HG03520 (cell line): ENCODE data around the gene ULK1.
A peak's percentile ranks its signal among the peaks of the same experiment; 100 is the strongest.
"Not testable (repeated sequence)": the region's sequence is repeated elsewhere in the genome, so short reads cannot be mapped to it uniquely, and the experiment has no call there.

Experiments
- ATAC-seq: cut with Tn5 transposase; IDR thresholded peaks from one replicate; pipeline ENCODE4 v1.9.1; 2021; ENCODE audit warnings: mild to moderate bottlenecking, moderate library complexity; ENCODE audit not compliant: unreplicated experiment

The ULK1 gene

DNA sequence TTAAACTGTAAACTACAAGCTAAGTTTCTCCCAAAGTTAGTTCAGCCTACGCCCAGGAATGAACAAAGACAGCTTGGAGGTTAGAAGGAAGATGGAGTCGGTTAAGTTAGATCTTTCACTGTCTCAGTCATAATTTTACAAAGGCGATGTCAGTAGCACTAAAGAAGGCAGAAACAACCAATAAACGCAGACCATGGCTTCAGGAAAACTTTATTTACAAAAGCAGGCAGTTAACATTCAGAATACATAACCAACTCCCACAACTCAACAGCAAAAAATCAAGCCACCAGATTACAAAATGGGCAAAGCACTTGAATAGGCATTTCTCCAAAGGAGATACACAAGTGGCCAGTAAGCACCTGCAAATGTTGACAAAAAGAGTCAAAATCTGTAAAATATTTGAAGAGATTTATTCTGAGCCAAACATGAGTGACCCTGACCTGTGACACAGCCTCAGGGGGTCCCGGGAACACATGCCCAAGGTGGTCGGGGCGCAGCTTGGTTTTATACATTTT lies 8.8 kb upstream of the ULK1 start:
- ATAC-seq, result no peak

DNA sequence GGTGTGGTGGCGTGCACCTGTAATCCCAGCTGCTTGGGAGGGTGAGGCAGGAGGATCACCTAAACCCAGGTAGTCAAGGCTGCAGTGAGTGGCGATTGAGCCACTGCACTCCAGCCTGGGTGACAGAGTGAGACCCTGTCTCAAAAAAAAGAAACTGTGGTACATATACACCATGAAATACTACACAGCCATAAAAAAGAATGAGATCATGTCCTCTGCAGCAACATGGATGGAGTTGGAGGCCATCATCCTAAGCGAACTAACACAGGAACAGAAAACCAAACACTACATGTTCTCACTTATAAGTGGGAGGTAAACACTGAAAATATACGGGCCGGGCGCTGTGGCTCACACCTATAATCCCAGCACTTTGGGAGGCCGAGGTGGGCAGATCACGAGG lies 2.7 kb upstream of the ULK1 start:
- not testable (repeated sequence) for ATAC-seq

DNA sequence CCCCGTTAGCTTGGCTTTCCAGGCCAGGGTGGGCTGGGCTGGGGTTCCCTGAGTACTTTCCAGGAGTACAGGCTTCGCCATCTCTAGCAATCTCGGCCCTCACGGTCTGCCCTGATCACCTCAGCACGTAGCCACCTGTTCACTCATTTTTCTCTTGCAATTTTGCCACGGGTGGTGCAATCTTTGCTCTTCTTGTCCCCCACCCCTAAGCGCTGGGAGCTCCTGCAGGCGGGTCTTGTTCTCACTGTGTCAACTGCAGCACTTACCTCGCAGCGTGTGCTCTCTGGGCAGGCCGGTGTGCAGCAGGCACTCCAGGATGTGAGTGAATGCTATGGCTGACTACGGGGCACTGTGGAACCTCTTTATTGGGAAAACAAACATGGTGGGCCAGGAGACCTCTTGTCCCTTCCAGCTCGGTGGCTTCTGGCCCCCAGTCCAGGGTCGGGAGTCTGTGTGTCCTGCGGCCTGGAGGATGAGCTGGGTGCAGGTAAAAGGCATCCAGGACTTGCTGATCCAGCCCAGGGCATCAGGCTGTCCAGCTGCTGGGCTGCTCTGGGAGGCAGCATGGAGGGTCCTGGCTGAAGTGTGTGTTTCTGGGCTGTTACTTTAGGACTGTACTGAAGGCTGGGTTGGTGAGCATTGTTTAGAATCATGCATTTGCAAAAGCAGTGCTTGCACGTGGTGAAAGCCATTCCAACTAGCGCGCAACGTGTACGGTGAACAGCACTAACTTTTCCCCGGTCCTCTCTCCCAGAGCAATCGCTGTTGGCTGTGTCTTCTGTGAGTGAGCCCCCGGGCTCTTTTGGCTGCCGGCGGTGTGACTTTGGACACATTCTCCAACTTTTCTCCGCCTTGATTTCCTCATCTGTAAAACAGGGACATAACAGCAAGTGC lies 1.5 kb upstream of the ULK1 start:
- no peak for ATAC-seq

DNA sequence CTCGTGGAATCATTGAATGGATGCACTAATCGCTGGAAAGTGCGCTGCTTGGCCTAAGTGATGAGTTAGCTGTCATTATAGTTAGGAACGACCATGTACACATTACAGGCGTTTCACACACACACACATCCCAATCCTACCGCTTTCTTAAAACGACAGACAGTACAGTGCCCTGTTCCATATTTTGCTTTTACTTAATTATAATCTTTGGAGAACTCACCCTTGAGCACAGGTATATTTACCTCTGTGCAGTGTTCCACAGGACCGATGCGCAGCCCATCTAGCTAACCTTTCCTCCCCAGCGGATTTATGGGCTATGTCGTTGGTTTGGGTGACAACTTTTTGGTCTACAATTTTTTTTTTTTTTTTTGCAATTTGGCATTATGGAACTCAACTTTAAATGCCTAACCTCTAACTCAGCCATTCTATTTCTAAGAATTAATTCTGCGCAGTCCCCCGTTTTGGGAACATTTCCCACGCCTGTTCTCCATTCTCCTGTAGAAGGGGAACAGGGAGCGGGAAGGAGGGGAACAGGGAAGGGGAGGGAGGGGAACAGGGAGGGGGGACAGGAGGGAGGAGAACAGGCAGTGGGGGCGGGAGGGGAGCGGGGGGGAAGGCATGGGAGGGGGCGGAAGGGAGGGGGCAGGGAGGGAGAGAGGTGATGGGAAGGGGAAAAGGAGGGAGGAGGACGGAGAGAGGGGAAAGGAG lies 663 bp upstream of the ULK1 start:
- ATAC-seq, result no peak

DNA sequence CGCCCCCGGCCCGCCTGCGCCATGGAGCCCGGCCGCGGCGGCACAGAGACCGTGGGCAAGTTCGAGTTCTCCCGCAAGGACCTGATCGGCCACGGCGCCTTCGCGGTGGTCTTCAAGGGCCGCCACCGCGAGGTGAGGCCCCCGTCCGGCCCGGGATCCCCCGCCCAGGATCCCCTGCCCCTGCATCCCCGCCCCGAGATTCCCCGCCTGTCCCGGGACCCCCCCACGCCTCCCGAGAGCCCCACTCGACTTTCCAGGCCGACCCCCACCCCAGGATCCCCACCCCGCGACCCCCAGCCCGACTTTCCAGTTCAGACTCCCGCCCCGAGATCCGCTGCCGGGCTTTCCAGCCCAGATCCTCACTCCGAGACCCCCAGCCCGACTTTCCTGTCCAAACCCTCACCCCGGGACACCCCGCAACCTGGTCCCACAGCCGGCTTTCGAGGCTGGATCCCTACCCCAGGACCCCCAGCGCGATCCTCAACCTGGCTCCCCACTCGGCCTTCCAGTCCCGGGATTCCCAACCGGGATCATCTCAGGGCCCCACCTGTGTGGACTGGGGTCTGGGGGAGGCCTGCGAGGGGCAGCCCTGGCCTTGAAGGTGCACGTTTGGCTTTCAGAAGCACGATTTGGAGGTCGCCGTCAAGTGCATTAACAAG lies 688 bp downstream of the ULK1 start:
- no peak for ATAC-seq

DNA sequence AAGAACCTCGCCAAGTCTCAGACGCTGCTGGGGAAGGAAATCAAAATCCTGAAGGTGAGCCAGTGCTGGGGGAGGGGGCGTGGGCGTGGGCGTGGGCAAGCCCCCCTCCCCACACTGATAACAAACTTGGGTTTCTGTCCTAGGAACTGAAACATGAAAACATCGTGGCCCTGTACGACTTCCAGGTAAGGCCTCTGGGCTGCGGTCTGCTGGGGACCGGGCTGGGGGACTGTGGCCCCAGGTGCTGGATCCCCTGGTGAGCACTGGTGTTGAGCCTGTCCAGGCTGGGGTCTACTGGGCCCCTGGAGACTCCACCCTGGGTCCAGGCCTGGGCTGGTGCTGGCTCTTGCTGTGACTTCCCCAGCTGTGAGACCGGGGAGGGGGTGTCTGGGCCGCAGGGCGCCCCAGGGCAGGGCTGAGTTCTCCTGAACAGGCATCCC lies 1.2 kb downstream of the ULK1 start:
- peak; percentile 18 for ATAC-seq

DNA sequence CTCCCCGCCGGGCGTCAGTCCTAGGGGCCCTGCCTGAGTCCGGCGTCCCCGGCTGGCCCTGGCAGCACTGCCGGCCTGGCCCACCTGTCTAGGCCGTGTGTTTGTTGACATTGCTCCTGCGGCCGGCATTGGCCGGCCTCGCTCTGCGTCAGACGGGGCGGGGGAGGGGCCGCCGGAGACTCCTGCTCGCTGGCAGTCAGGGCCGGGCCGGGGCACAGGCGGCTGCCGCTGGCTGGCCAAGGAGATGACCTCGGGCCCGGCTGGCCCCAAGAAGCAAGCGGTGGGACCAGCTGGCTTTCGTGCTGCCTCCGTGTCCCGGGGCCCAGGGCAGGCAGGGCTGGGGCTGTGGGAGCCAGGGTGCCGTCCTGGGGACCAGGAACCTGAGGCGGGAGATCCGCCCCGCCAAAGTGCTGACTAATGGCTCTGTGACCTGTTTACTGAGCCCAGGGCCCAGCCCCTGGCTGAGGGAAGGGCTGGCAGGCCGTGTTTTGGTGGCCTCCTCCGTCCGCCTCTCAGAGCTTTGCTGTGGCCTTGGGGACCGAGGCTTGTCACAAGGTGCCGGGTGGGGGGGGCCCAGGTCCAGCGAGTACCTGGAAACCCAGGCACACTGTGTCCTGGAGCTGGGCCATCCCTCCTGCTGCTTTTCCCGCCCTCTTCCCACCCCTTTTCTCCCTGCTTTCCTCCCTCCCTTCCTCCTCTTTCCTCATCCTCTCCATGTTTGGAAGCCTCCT lies 1.8 kb downstream of the ULK1 start:
- ATAC-seq, result peak; percentile 53

DNA sequence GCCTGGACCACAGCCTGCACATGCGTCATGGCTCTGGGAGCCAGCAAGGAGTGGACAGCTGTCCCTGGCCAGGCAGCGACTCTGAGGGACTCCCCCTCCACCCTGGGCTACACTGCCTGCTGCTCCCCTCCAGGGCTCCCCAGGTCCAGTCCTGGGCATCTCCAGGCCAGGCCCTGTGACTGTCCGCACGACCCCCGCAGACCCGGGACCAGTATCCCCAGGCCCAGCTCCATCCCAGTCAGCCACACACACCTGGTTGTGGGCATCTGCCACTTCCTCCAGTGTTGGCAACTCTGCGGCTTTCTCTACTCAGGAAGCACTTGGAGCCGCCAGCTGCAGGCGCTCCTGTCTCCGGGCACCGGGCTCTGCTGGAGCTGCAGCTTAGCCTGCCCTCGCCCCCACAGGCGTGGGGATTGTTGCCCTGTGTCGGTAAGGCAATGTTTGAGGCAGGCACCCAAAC lies 2.4 kb downstream of the ULK1 start:
- no peak for ATAC-seq

DNA sequence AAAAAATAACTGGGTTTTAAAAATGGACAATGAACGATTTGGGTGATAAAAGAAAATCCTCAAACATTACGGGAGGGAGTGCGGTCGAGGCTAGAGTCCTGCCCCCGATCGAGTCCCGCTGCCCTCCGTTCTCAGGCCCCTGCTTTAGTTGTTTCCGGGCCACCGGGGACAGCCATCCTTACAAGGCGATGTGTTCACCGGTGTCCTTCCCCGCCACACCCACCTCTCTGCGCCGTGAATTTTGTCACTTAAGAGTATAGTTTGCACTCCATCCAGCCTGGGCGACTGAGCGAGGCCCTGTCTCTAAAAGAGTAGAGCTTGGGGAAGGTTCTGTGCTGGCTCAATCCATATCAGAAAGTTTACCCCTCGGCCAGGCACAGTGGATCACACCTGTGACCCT lies 2.9 kb downstream of the ULK1 start:
- no peak for ATAC-seq

DNA sequence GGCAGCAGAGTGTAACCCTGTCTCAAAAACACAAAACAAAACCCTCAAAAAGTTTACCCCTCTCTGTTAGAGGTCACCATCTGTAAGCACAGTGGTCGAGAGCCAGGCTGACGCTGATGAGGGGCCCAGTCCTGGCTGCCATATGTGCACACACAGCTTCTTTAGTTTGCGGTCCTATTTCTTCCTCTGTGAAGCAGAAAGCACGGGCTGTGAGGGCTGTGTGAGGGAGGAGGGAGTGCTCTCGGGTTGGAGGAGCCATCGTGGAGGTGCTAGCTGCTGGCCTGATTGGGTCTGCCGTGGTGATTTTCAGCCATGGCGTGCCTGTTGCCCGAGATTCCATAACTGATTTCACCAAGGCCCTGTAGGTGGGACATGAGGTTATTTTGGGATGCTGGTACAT lies 3.5 kb downstream of the ULK1 start:
- no peak for ATAC-seq

DNA sequence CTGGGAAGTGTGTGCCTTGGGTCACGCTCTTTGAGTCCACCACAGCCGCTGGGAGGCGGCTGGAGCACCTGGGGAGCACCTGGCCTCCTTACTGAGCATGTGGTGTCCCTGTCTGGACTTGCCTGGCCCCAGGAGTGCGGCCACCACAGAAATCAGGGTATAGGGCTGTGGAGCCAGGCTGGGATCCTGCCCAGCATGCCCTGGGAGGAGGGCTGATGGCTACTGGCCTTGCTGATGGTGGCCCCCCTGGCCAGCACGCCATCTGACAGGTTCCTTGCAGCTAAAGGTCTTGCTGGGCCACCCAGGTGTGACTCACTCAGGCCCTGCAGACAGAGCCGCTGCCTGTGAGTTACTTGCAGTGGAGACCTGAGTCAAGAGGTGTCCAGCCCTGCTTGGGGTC lies 6.0 kb downstream of the ULK1 start:
- ATAC-seq, result no peak

DNA sequence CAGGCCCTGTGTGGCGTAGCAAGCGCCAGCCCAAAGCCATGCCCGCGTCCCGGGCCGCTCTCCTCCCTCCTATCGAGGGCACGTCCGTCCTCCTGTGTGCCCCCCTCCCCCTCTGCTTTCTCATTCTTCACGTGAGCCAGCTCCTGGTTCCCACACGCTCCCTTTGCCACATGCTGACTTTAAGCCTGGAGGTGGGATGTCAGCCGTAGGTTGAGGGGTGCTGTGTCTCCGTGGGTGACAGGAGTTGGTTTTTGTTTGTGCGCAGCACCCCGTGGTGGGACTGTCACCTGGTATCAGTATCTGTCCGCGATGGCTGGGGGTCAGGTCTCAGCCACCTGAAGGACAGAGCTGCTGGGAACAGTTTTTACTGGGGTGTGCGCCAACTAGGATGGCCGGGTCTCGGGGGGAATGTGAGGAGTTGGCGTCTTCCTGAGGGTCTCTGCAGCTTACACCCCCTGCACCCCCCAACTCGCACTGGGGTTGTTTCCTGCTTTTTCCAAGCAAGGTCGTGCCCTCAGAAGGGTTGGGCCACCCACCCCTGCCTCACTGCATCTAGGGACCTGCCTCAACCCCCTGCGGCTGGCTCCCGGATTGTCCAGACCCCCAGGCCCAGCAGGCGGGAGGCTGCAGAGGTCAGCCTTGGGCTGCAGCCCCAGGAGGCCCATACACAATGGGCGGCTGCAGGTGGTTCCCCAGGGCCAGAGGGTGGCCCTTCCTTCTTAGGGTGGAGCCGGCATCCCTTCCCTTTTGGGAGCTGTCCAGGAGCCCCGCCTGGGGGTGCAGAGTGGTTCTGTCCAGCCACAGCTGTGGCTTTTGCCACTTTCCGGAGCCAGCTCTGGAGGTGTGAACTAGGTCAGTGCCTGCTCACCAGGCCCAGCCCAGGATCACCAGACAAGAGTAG lies 7.3 kb downstream of the ULK1 start:
- ATAC-seq, result no peak

DNA sequence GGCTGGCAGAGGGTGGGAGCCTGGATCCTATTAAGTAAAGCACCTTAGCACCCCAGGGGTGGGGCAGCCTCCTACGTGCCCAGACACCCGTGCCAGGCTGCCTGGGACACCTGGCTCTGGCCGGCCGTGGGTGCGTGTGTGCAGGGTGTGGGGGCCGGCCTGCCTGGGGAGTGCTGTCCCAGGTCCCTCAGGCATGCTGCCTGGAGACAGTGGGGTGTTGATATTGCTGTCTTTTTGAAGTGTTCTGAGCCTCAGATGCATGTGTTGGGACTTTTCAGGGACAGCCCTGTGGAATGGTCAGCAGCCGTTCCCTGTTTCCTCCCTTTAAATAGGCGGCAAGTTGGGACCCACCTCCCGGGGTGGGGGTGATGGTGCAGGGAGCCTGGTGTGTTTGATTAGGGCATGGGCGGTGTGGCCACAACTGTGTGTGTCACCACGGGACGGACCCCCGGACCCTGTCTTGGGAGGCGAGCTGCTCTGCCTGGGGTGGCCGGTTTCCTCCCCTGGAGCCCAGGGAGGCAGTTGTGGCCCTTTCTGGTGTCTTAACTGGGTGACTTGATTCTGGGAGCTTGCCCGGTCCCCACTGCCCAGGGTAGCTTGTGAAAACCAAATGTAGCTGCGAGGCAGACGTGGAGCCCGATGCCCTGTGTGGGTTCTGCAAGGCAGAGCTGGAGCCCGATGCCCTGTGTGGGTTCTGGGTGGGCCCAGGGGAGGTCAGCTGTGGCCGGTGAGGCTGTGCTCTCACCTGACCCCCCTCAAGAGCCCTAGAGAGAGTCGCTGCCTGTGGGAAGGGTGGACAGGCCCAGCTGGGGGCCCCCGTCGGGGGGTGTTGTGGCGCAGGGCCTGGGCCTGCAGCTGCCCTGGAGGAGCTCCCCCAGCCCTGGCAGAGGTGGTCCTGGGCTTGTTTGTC lies 8.2 kb downstream of the ULK1 start:
- no peak for ATAC-seq

DNA sequence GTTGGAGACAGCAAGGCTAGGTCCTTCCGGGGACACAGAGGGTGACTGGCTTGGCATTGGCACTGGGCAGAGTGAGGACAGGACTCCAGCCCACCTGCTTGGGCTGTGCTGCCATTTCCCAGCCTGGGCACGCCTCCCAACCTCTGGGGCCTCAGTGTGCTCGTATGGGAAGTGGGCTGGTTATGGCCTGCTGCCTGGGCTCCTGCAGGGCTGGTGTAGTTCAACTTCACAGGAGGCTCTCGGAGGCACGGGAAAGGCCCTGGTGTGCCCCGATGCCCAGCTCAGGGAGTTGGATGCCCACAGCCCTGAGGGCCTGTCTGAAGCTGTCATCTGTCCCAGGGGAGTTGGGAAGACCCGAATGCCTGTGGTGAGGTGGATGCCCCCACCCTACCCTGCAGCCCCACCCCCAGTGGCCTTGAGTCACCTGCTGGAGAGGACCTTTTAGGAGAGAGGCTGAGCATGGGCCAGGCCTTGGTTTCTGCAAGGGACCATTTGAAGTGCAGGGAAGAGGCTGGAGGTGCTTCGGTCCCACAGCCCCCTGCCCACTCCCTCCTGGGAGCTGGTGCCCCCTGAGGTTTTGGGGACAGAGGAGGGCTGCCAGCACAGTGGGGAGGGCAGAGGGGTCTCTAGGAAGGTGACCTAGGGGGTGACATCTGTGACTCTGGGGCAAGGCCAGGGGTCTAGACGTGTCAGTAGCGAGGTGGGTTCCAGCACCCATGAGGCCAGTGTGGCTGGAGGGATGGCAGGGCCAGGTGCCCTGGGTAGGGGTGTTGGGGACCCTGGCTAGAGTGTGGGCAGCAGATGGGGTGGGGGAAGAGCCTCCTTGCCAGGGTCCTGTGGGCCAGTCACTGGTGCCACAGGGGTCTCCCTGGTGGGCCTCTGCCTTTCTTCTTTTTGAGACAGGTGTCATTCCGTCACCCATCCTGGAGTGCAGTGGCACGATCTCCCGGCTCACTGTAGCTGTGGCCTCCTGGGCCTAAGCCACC lies 9.1 kb downstream of the ULK1 start:
- no peak for ATAC-seq

DNA sequence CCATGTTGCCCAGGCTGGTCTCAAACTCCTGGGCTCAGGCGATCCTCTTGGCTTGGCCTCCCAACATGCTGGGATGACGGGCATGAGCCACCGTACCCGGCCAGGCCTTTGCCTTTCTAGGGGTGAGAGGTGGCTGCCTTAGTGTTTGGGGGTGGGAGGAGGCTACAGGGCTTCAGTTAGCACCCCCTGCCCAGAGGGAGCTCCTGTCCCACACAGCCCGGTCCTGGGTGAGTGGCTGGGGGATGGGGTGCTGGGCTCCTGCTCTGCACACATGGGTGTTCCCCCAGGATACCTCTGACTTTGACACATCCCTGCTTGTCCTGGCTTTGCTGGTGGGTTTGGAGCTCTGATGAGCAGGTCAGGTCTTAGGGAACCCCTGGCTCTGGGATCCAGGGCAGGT lies 9.9 kb downstream of the ULK1 start:
- no peak for ATAC-seq

DNA sequence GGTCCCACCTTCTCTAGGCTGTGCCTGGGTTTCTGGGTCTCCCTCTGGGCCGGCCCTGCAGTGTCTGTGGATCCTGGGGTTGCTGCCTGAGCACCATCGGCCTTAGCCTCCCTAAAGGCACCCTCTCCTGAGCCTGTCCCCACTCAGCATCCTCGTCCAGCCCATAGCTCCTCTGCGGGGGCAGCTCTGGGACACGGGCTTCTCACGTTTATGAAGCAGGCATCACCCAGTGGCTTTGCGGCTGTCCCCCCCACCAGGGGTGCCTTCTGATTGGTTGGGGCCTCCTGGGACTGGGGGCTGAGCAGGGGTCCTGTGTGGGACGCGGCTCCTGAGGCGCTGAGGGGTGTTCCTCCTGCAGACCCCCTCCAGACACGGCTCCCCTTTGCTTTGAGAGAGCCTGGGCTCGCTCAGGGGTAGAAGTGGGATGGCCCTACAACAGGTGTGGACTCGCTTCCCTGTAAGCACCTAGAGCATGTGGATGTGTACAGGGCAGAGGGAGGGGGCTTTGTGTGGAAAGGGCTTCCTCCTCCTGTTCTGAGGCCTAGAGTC lies 10.7 kb downstream of the ULK1 start:
- ATAC-seq, result no peak

DNA sequence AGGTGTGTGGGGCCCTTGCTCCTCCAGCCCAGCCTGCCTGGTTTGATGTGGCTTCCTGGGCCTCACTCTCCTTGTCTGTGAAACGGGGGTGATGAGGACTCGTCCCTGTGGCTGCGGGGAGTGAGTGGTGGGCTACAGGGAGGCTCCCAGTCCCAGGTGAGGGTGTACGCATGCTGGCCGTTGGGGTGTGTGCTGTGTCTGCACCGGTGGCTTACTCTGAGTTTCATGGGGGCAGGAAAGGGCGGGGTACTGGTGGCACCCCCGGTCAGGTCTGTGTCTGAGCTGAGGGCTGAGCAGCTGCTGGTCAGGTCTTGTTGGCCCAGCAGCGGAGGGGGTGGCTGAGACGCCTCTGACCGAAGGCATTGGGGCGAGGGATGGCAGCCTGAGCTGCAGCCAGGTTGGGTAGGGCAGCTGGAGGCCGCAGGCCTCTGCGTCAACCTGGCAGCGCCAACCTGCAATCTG lies 11.2 kb downstream of the ULK1 start:
- no peak for ATAC-seq
